ENCODE results near the gene SRPRB.

Gene SRPRB

GRCh38 chr3:133849346-133849745 lies 43.7 kb downstream of the SRPRB start:
- DNase-seq (ENCODE audit: insufficient read length, low spot score) (no peak), FAIRE-seq (peak; percentile 63)
- TF ChIP-seq POLR2A (IDR thresholded peaks at IDR 0.05; ENCODE audit: low read depth, low read length) (no peak), PAX5 (IDR thresholded peaks at IDR 0.05; ENCODE audit: insufficient read depth, low read length, severe bottlenecking) (no peak), SPI1 (IDR thresholded peaks at IDR 0.05; ENCODE audit: low read depth, low read length) (no peak), POU2F2 (IDR thresholded peaks at IDR 0.05; ENCODE audit: low read depth, low read length) (no peak), TAF1 (IDR thresholded peaks at IDR 0.05; ENCODE audit: low read depth, low read length) (no peak), POLR2AphosphoS5 (IDR thresholded peaks at IDR 0.05; ENCODE audit: low read depth, low read length) (no peak)

- no peak for TF ChIP-seq POU2F2 (IDR thresholded peaks at IDR 0.05; ENCODE audit: low read depth, low read length)
- TF ChIP-seq TAF1 (IDR thresholded peaks at IDR 0.05; ENCODE audit: low read depth, low read length), result no peak
- no peak for TF ChIP-seq POLR2A (IDR thresholded peaks at IDR 0.05; ENCODE audit: low read depth, low read length)
- TF ChIP-seq PAX5 (IDR thresholded peaks at IDR 0.05; ENCODE audit: insufficient read depth, low read length, severe bottlenecking), result no peak
- TF ChIP-seq POLR2AphosphoS5 (IDR thresholded peaks at IDR 0.05; ENCODE audit: low read depth, low read length), result no peak
- no peak for TF ChIP-seq SPI1 (IDR thresholded peaks at IDR 0.05; ENCODE audit: low read depth, low read length)
- DNase-seq (ENCODE audit: insufficient read length, low spot score) (no peak), FAIRE-seq (no peak)
Measured at GRCh38 chr3:133850034-133850433, 44.4 kb downstream of the SRPRB start.

- TF ChIP-seq POLR2A (IDR thresholded peaks at IDR 0.05; ENCODE audit: low read depth, low read length) (no peak), POU2F2 (IDR thresholded peaks at IDR 0.05; ENCODE audit: low read depth, low read length) (no peak), PAX5 (IDR thresholded peaks at IDR 0.05; ENCODE audit: insufficient read depth, low read length, severe bottlenecking) (no peak), SPI1 (IDR thresholded peaks at IDR 0.05; ENCODE audit: low read depth, low read length) (no peak), POLR2AphosphoS5 (IDR thresholded peaks at IDR 0.05; ENCODE audit: low read depth, low read length) (no peak), TAF1 (IDR thresholded peaks at IDR 0.05; ENCODE audit: low read depth, low read length) (no peak)
- FAIRE-seq, result peak; percentile 68
- no peak for DNase-seq (ENCODE audit: insufficient read length, low spot score)
Measured at GRCh38 chr3:133851266-133851906, 45.8 kb downstream of the SRPRB start.

- TF ChIP-seq SPI1 (IDR thresholded peaks at IDR 0.05; ENCODE audit: low read depth, low read length) (no peak), POLR2AphosphoS5 (IDR thresholded peaks at IDR 0.05; ENCODE audit: low read depth, low read length) (no peak), TAF1 (IDR thresholded peaks at IDR 0.05; ENCODE audit: low read depth, low read length) (no peak), POLR2A (IDR thresholded peaks at IDR 0.05; ENCODE audit: low read depth, low read length) (no peak), POU2F2 (IDR thresholded peaks at IDR 0.05; ENCODE audit: low read depth, low read length) (no peak), PAX5 (IDR thresholded peaks at IDR 0.05; ENCODE audit: insufficient read depth, low read length, severe bottlenecking) (no peak)
- no peak for FAIRE-seq
Measured at GRCh38 chr3:133851931-133852330, 46.3 kb downstream of the SRPRB start.

GRCh38 chr3:133853063-133853924 lies 47.7 kb downstream of the SRPRB start:
- FAIRE-seq (no peak), DNase-seq (ENCODE audit: insufficient read length, low spot score) (no peak)
- no peak for TF ChIP-seq PAX5 (IDR thresholded peaks at IDR 0.05; ENCODE audit: insufficient read depth, low read length, severe bottlenecking)
- TF ChIP-seq TAF1 (IDR thresholded peaks at IDR 0.05; ENCODE audit: low read depth, low read length), result no peak
- TF ChIP-seq POLR2A (IDR thresholded peaks at IDR 0.05; ENCODE audit: low read depth, low read length), result no peak
- no peak for TF ChIP-seq POLR2AphosphoS5 (IDR thresholded peaks at IDR 0.05; ENCODE audit: low read depth, low read length)
- TF ChIP-seq POU2F2 (IDR thresholded peaks at IDR 0.05; ENCODE audit: low read depth, low read length), result no peak
- TF ChIP-seq SPI1 (IDR thresholded peaks at IDR 0.05; ENCODE audit: low read depth, low read length), result no peak

More at GRCh38 chr3:133851931-133852330, 46.3 kb downstream of the SRPRB start:
- no peak for DNase-seq (ENCODE audit: insufficient read length, low spot score)

- DNase-seq (ENCODE audit: insufficient read length, low spot score) (no peak), FAIRE-seq (no peak)
- TF ChIP-seq TAF1 (IDR thresholded peaks at IDR 0.05; ENCODE audit: low read depth, low read length) (no peak), SPI1 (IDR thresholded peaks at IDR 0.05; ENCODE audit: low read depth, low read length) (no peak), PAX5 (IDR thresholded peaks at IDR 0.05; ENCODE audit: insufficient read depth, low read length, severe bottlenecking) (no peak), POLR2A (IDR thresholded peaks at IDR 0.05; ENCODE audit: low read depth, low read length) (no peak), POLR2AphosphoS5 (IDR thresholded peaks at IDR 0.05; ENCODE audit: low read depth, low read length) (no peak), POU2F2 (IDR thresholded peaks at IDR 0.05; ENCODE audit: low read depth, low read length) (no peak)
Measured at GRCh38 chr3:133853925-133854227, 48.3 kb downstream of the SRPRB start.

GRCh38 chr3:133854264-133855001 lies 48.8 kb downstream of the SRPRB start:
- DNase-seq (ENCODE audit: insufficient read length, low spot score) (no peak), FAIRE-seq (no peak)
- TF ChIP-seq PAX5 (IDR thresholded peaks at IDR 0.05; ENCODE audit: insufficient read depth, low read length, severe bottlenecking), result no peak
- TF ChIP-seq POLR2AphosphoS5 (IDR thresholded peaks at IDR 0.05; ENCODE audit: low read depth, low read length), result no peak
- no peak for TF ChIP-seq POU2F2 (IDR thresholded peaks at IDR 0.05; ENCODE audit: low read depth, low read length)
- TF ChIP-seq TAF1 (IDR thresholded peaks at IDR 0.05; ENCODE audit: low read depth, low read length), result no peak
- no peak for TF ChIP-seq POLR2A (IDR thresholded peaks at IDR 0.05; ENCODE audit: low read depth, low read length)
- no peak for TF ChIP-seq SPI1 (IDR thresholded peaks at IDR 0.05; ENCODE audit: low read depth, low read length)

DNA sequence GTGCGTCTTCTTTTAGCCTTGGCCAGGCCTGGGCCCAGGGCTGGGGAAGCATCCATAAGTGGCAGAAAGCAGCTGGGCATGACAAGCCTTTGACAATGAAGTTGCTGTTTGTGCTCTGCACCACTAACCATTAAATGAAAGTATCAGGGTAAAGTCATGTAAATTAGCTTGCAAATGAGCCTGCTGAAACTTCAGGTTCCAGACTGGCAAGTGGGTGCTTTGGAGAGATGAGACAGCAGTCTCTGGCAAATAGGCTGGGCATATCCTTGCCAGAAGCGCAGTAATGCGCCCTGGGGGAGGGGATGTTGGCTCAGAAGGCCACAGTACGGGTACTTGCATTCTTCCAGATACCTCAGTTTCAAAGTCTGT lies 49.4 kb downstream of the SRPRB start:
- DNase-seq (ENCODE audit: insufficient read length, low spot score) (no peak), FAIRE-seq (no peak)
- TF ChIP-seq POU2F2 (IDR thresholded peaks at IDR 0.05; ENCODE audit: low read depth, low read length), result no peak
- TF ChIP-seq TAF1 (IDR thresholded peaks at IDR 0.05; ENCODE audit: low read depth, low read length), result no peak
- no peak for TF ChIP-seq POLR2AphosphoS5 (IDR thresholded peaks at IDR 0.05; ENCODE audit: low read depth, low read length)
- no peak for TF ChIP-seq PAX5 (IDR thresholded peaks at IDR 0.05; ENCODE audit: insufficient read depth, low read length, severe bottlenecking)
- TF ChIP-seq SPI1 (IDR thresholded peaks at IDR 0.05; ENCODE audit: low read depth, low read length), result no peak

DNA sequence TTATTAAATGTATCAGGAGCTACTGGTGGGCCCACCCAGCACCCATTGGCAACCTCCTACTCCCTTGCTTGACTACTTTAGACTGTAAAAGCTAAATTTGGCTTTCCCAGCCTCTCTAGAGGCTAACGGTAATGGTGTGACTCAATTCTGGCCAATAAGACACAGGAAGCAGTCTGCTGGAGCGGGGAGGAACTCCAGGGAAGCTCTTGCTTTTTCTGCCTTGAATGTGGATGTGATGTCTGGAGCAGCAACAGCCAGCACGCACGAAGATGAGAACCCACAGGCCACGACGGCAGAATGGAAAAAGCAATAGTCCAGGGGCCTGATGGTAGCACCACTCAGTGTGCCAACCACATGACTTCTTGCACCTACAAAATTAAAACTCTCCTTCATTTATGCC lies 50.2 kb downstream of the SRPRB start:
- DNase-seq (ENCODE audit: insufficient read length, low spot score), result no peak
- TF ChIP-seq POLR2AphosphoS5 (IDR thresholded peaks at IDR 0.05; ENCODE audit: low read depth, low read length) (no peak), PAX5 (IDR thresholded peaks at IDR 0.05; ENCODE audit: insufficient read depth, low read length, severe bottlenecking) (no peak), POLR2A (IDR thresholded peaks at IDR 0.05; ENCODE audit: low read depth, low read length) (no peak), POU2F2 (IDR thresholded peaks at IDR 0.05; ENCODE audit: low read depth, low read length) (no peak), SPI1 (IDR thresholded peaks at IDR 0.05; ENCODE audit: low read depth, low read length) (no peak), TAF1 (IDR thresholded peaks at IDR 0.05; ENCODE audit: low read depth, low read length) (no peak)
- peak; percentile 9 for FAIRE-seq

Data from GM12891 (cell line).